GM19043 (cell line): ENCODE data around the gene NUS1.
"Not testable (repeated sequence)": the region's sequence is repeated elsewhere in the genome, so short reads cannot be mapped to it uniquely, and the experiment has no call there.

Experiments
- ATAC-seq: cut with Tn5 transposase; IDR thresholded peaks from one replicate; pipeline ENCODE4 v1.9.1; 2021; ENCODE audit warnings: low read depth; ENCODE audit not compliant: unreplicated experiment

Gene NUS1

DNA sequence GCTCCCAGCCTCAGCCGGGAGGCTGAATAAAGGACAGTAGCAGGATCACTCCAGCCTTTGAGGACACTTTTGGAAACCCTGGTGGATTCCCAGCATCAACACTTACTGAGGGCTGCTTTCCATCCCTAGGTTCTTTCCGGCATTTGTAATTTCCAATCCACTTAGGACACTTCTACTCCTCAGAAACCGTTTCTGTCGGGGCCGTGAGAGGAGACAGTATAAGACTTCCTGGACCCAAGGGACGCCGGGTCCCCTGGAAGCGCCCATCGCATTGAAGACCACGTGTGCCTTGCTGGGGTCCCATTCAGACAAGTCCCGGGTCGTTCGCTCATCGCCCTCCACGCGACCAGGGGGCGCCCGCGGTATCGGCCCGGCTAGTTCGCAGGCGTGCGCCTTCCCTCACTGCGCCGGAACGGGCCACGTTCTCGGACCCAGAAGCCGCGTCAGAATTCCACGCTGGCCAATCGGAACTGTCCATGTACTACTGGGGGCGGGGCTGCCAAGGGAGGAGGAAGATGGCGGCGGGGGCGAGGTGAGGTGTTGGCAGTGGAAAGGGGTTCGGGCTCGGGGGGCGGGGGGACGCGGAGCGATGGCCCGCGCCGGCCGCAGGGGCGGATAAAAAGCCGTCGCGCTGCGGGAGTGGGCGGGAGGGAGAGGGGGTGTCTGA, at the start of gene NUS1:
NUS1 (plus strand) TSS at position 479 of the 667 bp plus-strand sequence. CDS start 202 bp downstream, outside the sequence.
- peak; percentile 98 for ATAC-seq

GRCh38 chr6:117627533-117627932, 47.7 kb upstream of the NUS1 start:
- no peak for ATAC-seq

- ATAC-seq, result no peak
Observed at GRCh38 chr6:117629119-117629660, 46.1 kb upstream of the NUS1 start.

DNA sequence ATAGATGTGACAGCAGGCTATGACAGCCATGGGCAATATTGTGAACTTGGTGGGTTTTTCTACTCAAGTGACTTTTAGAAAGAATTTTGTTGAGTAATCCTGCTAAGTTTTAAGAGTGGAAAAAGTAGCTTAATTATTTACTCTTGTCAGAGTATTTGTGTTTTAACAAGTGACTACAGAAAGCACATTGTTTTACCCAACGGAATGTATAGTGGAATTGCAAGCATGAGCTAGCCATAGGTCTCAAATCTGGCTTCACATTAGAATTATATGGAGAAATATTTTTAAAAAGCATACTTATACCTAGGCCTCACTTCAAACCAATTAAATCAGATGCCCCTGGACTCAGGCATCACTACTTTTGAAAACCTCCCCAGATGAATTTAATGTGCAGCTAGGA, 37.5 kb upstream of the NUS1 start:
- ATAC-seq, result no peak

GRCh38 chr6:117642976-117643375, 32.3 kb upstream of the NUS1 start:
- ATAC-seq, result no peak

GRCh38 chr6:117651984-117652383, 23.3 kb upstream of the NUS1 start:
- not testable (repeated sequence) for ATAC-seq

DNA sequence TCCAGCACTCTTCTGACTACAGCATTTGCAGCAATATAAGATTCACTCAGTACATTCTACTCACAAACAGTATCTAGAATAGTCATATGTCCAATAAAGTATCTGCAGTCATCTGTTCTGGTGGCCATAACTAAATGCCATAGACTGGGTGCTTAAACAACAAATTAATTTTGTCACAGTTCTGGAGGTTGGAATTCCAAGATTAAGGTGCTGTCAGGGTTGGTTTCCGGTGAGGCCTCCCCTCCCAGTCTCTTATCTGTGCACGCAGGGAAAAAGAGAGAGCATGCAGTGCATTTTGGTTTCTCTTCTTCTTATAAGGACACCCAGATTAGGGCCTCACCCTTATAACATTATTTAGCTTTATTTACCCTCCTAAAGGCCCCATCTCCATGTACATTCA, 21.3 kb upstream of the NUS1 start:
- ATAC-seq, result no peak

DNA sequence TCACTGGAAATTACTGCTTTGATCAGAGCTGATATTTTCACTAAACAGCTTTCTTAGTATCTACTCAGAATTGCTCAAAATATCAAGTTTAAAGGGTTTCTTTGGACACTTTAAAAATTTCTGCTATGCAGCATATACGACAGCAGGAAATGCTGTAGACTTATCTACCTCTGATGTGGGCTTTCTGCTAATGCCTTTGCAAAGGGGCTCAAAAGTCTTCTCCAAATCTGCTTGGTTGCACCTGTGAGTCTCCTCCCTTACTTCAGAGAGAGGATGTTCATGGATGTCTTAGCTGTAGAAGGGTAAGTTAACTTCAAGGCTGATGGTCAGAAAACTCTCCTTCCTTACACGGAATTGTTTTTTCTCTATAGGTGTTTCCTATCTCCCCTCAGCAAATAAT, 19.9 kb upstream of the NUS1 start:
- ATAC-seq, result no peak

- ATAC-seq, result no peak
Observed at GRCh38 chr6:117666881-117667280, 8.4 kb upstream of the NUS1 start.

- ATAC-seq, result no peak
Observed at GRCh38 chr6:117668736-117669135, 6.5 kb upstream of the NUS1 start.

- no peak for ATAC-seq
Observed at GRCh38 chr6:117674503-117674902, 766 bp upstream of the NUS1 start.

DNA sequence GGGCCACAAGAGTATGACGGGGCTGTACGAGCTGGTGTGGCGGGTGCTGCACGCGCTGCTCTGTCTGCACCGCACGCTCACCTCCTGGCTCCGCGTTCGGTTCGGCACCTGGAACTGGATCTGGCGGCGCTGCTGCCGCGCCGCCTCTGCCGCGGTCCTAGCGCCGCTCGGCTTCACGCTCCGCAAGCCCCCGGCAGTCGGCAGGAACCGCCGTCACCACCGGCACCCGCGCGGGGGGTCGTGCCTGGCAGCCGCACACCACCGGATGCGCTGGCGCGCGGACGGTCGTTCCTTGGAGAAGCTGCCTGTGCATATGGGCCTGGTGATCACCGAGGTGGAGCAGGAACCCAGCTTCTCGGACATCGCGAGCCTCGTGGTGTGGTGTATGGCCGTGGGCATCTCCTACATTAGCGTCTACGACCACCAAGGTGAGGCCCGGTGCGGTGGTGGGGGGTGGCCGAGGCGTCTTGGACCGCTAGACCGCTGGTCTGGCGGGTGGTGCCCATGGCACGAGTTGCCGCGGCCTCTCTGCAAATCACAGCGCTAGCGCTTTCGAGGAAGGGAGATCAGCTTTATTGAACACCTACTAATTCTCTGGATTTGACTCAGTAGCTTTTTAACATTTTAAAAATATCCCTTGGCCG, 511 bp downstream of the NUS1 start:
- ATAC-seq, result peak; percentile 3

DNA sequence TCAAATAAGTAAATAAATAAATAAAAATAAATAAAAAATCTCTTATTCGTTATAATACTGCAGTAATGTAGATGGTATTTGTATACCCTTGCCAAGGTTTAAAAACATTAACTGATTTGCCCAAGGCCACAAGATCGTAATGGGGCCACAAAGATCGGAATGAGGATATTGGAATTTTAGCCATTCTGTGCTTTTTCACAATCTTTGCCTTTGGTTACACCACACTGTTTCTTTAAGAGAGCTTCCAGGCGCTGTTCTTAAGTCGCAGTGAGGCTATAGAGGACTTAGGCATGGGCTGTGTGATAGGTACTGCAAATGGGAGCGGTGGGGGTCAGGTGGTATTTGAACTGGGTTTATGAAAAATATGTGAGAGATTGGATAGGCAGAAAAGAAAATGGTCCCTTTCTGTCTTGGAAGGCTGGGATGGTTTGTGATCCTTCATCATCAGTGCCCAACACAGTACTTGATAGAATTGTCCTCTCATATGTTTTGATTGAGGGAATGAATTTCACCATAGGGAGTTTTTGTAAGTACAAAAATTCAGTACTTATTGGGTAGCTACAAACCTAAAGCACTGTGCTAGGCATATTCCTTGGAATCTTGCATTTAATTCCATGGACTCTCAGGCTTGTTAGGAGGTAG, 1.4 kb downstream of the NUS1 start:
- no peak for ATAC-seq

DNA sequence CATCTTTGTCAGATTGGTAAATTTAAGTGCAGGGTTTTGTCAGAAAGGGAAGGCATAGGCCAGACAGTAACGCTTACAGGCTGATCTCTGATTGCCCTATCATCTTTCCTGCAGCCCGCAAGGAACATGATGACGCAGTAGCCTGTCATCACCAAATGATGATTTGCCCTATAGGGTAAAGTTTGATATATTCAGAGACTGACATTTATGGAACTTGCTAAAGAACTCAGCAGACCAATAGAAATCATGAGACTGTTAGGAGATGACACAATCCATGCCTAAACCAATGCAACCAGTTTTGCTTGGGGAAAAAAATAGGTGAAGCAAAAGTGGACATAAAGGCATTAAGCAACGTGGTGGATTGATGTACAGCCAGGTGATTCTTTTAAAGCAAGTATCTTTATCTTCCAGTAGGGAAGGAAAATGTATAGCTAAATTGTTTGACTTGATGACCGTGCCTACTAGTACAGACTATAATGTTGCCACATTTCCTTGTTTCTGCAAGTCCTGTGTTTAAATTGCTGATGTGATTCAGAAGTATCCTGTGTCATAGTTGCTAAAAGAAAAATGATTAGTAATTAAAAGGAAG, 2.4 kb downstream of the NUS1 start:
- ATAC-seq, result no peak

DNA sequence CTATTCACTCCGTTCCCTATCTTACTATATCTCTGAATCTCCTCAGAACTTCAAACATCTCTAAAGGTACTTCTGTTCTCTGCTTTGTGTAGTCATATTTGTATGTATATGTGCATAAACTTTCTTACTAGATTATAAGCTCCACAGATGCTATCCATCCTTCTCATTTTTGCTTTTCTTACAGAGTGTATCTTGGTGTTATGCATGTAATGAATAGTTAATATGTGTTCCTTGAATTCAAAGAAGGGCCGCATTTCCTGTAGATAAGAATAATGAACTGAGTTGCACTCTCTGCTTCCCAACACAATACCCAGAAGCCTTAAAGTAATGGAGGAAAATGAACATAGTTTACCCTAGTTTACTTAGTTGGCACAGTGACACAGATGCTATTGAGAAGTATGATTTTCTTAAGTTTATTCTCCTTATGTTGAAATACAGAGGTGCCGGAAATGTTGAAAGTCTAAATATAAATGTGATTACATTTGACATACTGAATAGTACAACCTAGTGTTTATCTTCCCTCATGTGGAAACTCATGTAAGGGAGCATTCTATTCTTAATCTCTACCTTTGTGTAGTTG, 6.0 kb downstream of the NUS1 start:
- ATAC-seq, result no peak

DNA sequence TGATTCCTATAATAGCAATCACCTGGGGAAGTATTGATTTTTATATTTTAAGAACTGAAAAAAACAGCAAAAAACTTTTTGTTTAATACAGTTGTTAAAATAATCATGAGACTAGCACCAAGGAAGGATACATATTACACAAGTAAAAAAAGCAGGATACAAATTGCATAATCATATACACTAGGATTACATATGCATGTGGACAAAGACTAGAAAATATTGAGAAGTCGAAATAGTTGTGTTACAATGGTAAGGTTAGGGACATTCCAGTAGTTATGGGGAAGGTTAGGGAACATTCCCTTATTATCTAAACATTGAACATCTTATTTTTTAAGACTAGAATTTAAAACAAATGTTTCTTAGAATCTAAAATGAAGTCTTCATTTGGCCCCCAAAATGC, 9.5 kb downstream of the NUS1 start:
- ATAC-seq, result no peak

GRCh38 chr6:117685359-117685758, 10.1 kb downstream of the NUS1 start:
- no peak for ATAC-seq

- no peak for ATAC-seq
Observed at GRCh38 chr6:117687021-117687648, 11.9 kb downstream of the NUS1 start.

DNA sequence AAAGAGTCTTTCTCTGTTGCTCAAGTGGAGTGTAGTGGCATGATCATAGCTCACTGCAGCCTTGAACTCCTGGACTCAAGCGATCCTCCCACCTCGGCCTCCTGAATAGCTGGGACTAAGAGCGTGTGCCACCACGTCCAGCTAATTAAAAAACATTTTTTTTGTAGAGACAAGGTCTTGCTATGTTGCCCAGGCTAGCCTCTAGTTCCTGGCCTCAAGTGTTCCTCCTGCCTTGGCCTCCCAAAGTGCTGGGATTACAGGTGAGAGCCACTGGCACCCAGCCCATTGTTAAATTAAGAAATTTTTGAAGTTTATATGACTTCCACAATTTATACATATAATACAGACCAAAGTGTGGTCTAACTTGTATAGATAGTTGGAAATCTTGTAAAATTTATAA, 14.3 kb downstream of the NUS1 start:
- ATAC-seq, result not testable (repeated sequence)

DNA sequence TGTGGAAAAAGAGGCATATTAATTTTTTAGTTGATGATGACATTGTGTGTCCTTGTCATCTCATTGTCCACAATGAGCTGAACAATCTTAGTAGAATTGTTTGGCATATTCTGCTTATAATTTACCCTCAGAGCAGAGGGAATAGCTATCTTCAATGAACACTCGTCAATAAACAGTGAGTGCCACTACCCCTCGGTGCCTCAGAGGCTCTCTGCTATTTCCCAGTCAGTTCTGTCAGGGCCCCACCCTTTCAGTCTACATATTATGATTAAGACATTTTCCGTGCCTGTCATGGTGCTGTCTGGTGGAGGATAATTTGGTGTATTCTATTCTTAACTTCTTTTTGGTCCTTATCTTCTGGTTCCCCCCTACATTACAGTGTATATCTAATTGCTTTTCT, 31.2 kb downstream of the NUS1 start:
- ATAC-seq, result no peak
